ENCODE data around the gene SMC1B.

- TF ChIP-seq CTCF (IDR thresholded peaks at IDR 0.05; ENCODE audit: insufficient read depth, low read length, poor library complexity, severe bottlenecking), result no peak
- TF ChIP-seq EZH2phosphoT487 (conservative IDR thresholded peaks at IDR 0.05; ENCODE audit: low read length), result no peak
These were observed 43.4 kb upstream of the SMC1B start for GRCh38 chr22:45456811-45457210.

All from SU-DHL-6 (cell line).